GM21447 (cell line): Measurements from ENCODE around the gene FBXO36.
"Not testable (repeated sequence)": the region's sequence is repeated elsewhere in the genome, so short reads cannot be mapped to it uniquely, and the experiment has no call there.

Experiments used
- ATAC-seq: cut with Tn5 transposase; IDR thresholded peaks from one replicate; pipeline ENCODE4 v1.9.1; 2021; ENCODE audit not compliant: unreplicated experiment

FBXO36 gene

GRCh38 chr2:229956491-229956890 lies 34.2 kb downstream of the FBXO36 start:
- no peak for ATAC-seq

- ATAC-seq, result not testable (repeated sequence)
Observed at GRCh38 chr2:229963596-229963995, 41.3 kb downstream of the FBXO36 start.

- no peak for ATAC-seq
Observed at GRCh38 chr2:229969921-229970320, 47.6 kb downstream of the FBXO36 start.

- ATAC-seq, result no peak
Observed at GRCh38 chr2:229970406-229970805, 48.1 kb downstream of the FBXO36 start.

GRCh38 chr2:229971298-229971790 lies 49.0 kb downstream of the FBXO36 start:
- ATAC-seq, result no peak

- no peak for ATAC-seq
Observed at GRCh38 chr2:229974266-229974665, 52.0 kb downstream of the FBXO36 start.

- ATAC-seq, result no peak
Observed at GRCh38 chr2:229980431-229981184, 58.3 kb downstream of the FBXO36 start.

GRCh38 chr2:229993236-229993635 lies 70.9 kb downstream of the FBXO36 start:
- no peak for ATAC-seq

GRCh38 chr2:229996320-229996719 lies 74.0 kb downstream of the FBXO36 start:
- ATAC-seq, result no peak

GRCh38 chr2:229997565-229997964 lies 75.3 kb downstream of the FBXO36 start:
- ATAC-seq, result no peak

GRCh38 chr2:230000118-230000841 lies 78.0 kb downstream of the FBXO36 start:
- peak; percentile 95 for ATAC-seq

- ATAC-seq, result peak; percentile 61
Observed at GRCh38 chr2:230007931-230008707, 85.8 kb downstream of the FBXO36 start.

GRCh38 chr2:230008708-230009066 lies 86.4 kb downstream of the FBXO36 start:
- no peak for ATAC-seq

- ATAC-seq, result no peak
Observed at GRCh38 chr2:230010501-230010900, 88.2 kb downstream of the FBXO36 start.

GRCh38 chr2:230011617-230012016 lies 89.3 kb downstream of the FBXO36 start:
- ATAC-seq, result no peak

GRCh38 chr2:230012267-230012884 lies 90.1 kb downstream of the FBXO36 start:
- no peak for ATAC-seq

- ATAC-seq, result no peak
Observed at GRCh38 chr2:230016844-230017243, 94.5 kb downstream of the FBXO36 start.

- no peak for ATAC-seq
Observed at GRCh38 chr2:230018153-230018552, 95.8 kb downstream of the FBXO36 start.

GRCh38 chr2:230019742-230020141 lies 97.4 kb downstream of the FBXO36 start:
- ATAC-seq, result no peak

GRCh38 chr2:230023313-230023712 lies 101.0 kb downstream of the FBXO36 start:
- ATAC-seq, result no peak

- no peak for ATAC-seq
Observed at GRCh38 chr2:230042195-230042594, 119.9 kb downstream of the FBXO36 start.
